ENCODE results near the gene BCAS1. TPM values are rescaled to one million over a fixed set of nuclear protein-coding genes. Genes with fewer than 3 reads are reported as not detected.

BCAS1 gene
- polyA plus RNA-seq, 1 of the 3 experiments (the other 2 are of a cell fraction) = not detected

DNA sequence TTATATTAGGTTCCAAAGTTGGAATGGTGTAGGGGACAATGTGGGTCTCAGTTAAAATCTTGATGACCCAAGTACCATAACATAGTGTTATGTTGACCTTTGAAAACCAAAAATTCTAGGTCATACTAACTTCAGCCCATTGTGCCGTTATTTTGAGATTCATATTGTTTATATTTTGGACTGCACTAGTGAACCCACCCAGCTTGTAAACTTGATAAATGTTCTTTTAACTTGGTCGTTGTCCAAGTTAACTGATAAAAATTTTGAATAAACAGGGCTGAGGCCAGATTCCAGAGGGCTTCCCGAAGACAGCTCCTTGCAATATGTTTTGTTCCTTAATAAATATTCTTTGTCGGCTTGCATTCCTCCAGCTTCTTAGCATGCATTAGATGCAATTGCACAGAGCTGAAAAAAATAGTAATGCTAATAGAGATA lies 90.3 kb downstream of the BCAS1 start:
- ChIA-PET CTCF (no interaction called here), POLR2A (no interaction called here)
- Histone ChIP-seq H2AFZ (ENCODE audit: low read depth) (no peak overlapping the region), H3K9ac (no peak overlapping the region), H3K4me2 (no peak overlapping the region), H3F3A (replicated peaks; ENCODE audit: insufficient read depth) (no peaks in the 10 kb centered on the region), H3K79me2 (ENCODE audit: insufficient read depth) (no peaks in the 10 kb centered on the region), H3K4me1 (ENCODE audit: control insufficient read depth in 1 of 2, insufficient read depth in 2 of 2, low read depth in 1 of 2, low read length in 1 of 2) (no peaks in the 10 kb centered on the region), H3K9me3 (no peaks in the 10 kb centered on the region), H3K27me3 (ENCODE audit: insufficient read depth) (no peaks in the 10 kb centered on the region), H4K20me1 (ENCODE audit: insufficient read depth) (no peaks in the 10 kb centered on the region), H3K27ac (ENCODE audit: low read depth in 2 of 2, low read length in 1 of 2) (no peak overlapping the region), H3K4me3 (ENCODE audit: low read depth in 2 of 2, low read length in 1 of 2) (no peak overlapping the region), H3K9me2 (no peaks in the 10 kb centered on the region), H3K36me3 (replicated peaks in 1 of 2; ENCODE audit: control insufficient read depth in 1 of 2, insufficient read depth in 2 of 2, low read length in 1 of 2) (no peaks in the 10 kb centered on the region)
- WGBS (ENCODE audit: low lambda C conversion rate) = 56% methylated on average over 4 of the region's 4 CpGs
- no peak for DNase-seq
- TF ChIP-seq JUND (IDR thresholded peaks at IDR 0.05) (no peak), CHD2 (IDR thresholded peaks at IDR 0.05; ENCODE audit: low read length, partially characterized antibody) (no peak), TCF12 (IDR thresholded peaks at IDR 0.05) (no peak), EZH2phosphoT487 (IDR thresholded peaks at IDR 0.05; ENCODE audit: borderline replicate concordance, low read depth) (no peak), MXI1 (IDR thresholded peaks at IDR 0.05; ENCODE audit: low read depth, low read length) (no peak), ELF1 (IDR thresholded peaks at IDR 0.05) (no peak), SMC3 (IDR thresholded peaks at IDR 0.05; ENCODE audit: low read depth, low read length) (no peak)
- TF ChIP-seq, protein P1, sequence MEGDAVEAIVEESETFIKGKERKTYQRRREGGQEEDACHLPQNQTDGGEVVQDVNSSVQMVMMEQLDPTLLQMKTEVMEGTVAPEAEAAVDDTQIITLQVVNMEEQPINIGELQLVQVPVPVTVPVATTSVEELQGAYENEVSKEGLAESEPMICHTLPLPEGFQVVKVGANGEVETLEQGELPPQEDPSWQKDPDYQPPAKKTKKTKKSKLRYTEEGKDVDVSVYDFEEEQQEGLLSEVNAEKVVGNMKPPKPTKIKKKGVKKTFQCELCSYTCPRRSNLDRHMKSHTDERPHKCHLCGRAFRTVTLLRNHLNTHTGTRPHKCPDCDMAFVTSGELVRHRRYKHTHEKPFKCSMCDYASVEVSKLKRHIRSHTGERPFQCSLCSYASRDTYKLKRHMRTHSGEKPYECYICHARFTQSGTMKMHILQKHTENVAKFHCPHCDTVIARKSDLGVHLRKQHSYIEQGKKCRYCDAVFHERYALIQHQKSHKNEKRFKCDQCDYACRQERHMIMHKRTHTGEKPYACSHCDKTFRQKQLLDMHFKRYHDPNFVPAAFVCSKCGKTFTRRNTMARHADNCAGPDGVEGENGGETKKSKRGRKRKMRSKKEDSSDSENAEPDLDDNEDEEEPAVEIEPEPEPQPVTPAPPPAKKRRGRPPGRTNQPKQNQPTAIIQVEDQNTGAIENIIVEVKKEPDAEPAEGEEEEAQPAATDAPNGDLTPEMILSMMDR (IDR thresholded peaks at IDR 0.05) = no peak
- TF ChIP-seq, protein P2, sequence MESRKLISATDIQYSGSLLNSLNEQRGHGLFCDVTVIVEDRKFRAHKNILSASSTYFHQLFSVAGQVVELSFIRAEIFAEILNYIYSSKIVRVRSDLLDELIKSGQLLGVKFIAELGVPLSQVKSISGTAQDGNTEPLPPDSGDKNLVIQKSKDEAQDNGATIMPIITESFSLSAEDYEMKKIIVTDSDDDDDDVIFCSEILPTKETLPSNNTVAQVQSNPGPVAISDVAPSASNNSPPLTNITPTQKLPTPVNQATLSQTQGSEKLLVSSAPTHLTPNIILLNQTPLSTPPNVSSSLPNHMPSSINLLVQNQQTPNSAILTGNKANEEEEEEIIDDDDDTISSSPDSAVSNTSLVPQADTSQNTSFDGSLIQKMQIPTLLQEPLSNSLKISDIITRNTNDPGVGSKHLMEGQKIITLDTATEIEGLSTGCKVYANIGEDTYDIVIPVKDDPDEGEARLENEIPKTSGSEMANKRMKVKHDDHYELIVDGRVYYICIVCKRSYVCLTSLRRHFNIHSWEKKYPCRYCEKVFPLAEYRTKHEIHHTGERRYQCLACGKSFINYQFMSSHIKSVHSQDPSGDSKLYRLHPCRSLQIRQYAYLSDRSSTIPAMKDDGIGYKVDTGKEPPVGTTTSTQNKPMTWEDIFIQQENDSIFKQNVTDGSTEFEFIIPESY (IDR thresholded peaks at IDR 0.05; ENCODE audit: borderline replicate concordance, low read depth) = no peak

DNA sequence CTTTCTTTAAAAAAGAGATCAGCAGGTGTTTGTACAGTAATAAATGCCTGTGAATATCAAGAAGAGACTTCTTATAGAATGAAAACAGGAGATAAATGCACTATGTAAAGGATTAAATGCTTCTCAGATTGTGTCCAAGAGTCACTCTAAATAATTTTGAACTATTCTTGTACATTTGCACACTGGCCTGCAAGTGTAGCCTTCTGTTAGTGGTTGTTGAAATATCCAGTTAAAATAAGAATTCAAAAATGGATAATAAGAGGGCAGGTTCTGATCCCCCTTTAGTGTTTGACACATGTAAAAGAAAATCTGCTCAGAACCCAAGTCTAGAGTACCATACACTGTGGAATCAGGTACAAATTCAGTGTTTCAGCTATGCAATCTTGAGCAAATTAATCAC lies 91.9 kb downstream of the BCAS1 start:
- Histone ChIP-seq H3K4me2 (no peak overlapping the region), H4K20me1 (ENCODE audit: insufficient read depth) (no peaks in the 10 kb centered on the region), H3F3A (replicated peaks; ENCODE audit: insufficient read depth) (no peaks in the 10 kb centered on the region), H3K79me2 (ENCODE audit: insufficient read depth) (no peaks in the 10 kb centered on the region), H3K4me1 (ENCODE audit: control insufficient read depth in 1 of 2, insufficient read depth in 2 of 2, low read depth in 1 of 2, low read length in 1 of 2) (no peaks in the 10 kb centered on the region), H3K27ac (ENCODE audit: low read depth in 2 of 2, low read length in 1 of 2) (no peak overlapping the region), H3K4me3 (ENCODE audit: low read depth in 2 of 2, low read length in 1 of 2) (no peak overlapping the region), H3K9me2 (no peaks in the 10 kb centered on the region), H3K9ac (no peak overlapping the region), H3K9me3 (no peaks in the 10 kb centered on the region), H3K36me3 (replicated peaks in 1 of 2; ENCODE audit: control insufficient read depth in 1 of 2, insufficient read depth in 2 of 2, low read length in 1 of 2) (no peaks in the 10 kb centered on the region), H3K27me3 (ENCODE audit: insufficient read depth) (no peaks in the 10 kb centered on the region), H2AFZ (ENCODE audit: low read depth) (no peak overlapping the region)
- DNase-seq = no peak
- CTCF ChIA-PET = no interaction called here
- POLR2A ChIA-PET = no interaction called here
- TF ChIP-seq, protein P1 (IDR thresholded peaks at IDR 0.05) = no peak
- TF ChIP-seq EZH2phosphoT487 (IDR thresholded peaks at IDR 0.05; ENCODE audit: borderline replicate concordance, low read depth) (no peak), RAD21 (IDR thresholded peaks at IDR 0.05; ENCODE audit: low read length) (no peak), CHD2 (IDR thresholded peaks at IDR 0.05; ENCODE audit: low read length, partially characterized antibody) (no peak), FOXJ3 (CRISPR knock-in tag; IDR thresholded peaks at IDR 0.05) (no peak), FOSL2 (IDR thresholded peaks at IDR 0.05; ENCODE audit: borderline replicate concordance, low read depth) (no peak), RXRA (IDR thresholded peaks at IDR 0.05; ENCODE audit: borderline replicate concordance, low read depth) (no peak), JUND (IDR thresholded peaks at IDR 0.05) (no peak)
- TF ChIP-seq, protein P3, sequence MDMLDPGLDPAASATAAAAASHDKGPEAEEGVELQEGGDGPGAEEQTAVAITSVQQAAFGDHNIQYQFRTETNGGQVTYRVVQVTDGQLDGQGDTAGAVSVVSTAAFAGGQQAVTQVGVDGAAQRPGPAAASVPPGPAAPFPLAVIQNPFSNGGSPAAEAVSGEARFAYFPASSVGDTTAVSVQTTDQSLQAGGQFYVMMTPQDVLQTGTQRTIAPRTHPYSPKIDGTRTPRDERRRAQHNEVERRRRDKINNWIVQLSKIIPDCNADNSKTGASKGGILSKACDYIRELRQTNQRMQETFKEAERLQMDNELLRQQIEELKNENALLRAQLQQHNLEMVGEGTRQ (IDR thresholded peaks at IDR 0.05; ENCODE audit: borderline replicate concordance, low read depth, low read length) = no peak
- TF ChIP-seq, protein P4, sequence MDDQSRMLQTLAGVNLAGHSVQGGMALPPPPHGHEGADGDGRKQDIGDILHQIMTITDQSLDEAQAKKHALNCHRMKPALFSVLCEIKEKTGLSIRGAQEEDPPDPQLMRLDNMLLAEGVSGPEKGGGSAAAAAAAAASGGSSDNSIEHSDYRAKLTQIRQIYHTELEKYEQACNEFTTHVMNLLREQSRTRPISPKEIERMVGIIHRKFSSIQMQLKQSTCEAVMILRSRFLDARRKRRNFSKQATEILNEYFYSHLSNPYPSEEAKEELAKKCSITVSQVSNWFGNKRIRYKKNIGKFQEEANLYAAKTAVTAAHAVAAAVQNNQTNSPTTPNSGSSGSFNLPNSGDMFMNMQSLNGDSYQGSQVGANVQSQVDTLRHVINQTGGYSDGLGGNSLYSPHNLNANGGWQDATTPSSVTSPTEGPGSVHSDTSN (IDR thresholded peaks at IDR 0.05) = no peak
- TF ChIP-seq, protein P2 (IDR thresholded peaks at IDR 0.05; ENCODE audit: borderline replicate concordance, low read depth) = no peak
- TF ChIP-seq, protein P5, sequence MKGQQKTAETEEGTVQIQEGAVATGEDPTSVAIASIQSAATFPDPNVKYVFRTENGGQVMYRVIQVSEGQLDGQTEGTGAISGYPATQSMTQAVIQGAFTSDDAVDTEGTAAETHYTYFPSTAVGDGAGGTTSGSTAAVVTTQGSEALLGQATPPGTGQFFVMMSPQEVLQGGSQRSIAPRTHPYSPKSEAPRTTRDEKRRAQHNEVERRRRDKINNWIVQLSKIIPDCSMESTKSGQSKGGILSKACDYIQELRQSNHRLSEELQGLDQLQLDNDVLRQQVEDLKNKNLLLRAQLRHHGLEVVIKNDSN (IDR thresholded peaks at IDR 0.05; ENCODE audit: borderline replicate concordance, low read depth) = no peak

All from SK-N-SH (cell line).